Head of caudate nucleus (tissue), 42 donors: ENCODE results near the gene LTO1.
A peak's percentile ranks its signal among the peaks of the same experiment; 100 is the strongest.
"Not testable (repeated sequence)": the region's sequence is repeated elsewhere in the genome, so short reads cannot be mapped to it uniquely, and the experiment has no call there.

Source experiments
- DNase-seq, 42 donors: peaks; one replicate each; pipeline versions ENCODE4 v3.0.0 to v3.0.0-alpha.2; 2020 to 2021; ENCODE audit warnings: mixed read lengths in 7 of 42
- intact Hi-C: fragments of 100-400 bp; cut with DNase I; formaldehyde crosslinking; loops from one replicate; pipeline ENCODE4 v1.15.0; 2022

Gene LTO1

DNA sequence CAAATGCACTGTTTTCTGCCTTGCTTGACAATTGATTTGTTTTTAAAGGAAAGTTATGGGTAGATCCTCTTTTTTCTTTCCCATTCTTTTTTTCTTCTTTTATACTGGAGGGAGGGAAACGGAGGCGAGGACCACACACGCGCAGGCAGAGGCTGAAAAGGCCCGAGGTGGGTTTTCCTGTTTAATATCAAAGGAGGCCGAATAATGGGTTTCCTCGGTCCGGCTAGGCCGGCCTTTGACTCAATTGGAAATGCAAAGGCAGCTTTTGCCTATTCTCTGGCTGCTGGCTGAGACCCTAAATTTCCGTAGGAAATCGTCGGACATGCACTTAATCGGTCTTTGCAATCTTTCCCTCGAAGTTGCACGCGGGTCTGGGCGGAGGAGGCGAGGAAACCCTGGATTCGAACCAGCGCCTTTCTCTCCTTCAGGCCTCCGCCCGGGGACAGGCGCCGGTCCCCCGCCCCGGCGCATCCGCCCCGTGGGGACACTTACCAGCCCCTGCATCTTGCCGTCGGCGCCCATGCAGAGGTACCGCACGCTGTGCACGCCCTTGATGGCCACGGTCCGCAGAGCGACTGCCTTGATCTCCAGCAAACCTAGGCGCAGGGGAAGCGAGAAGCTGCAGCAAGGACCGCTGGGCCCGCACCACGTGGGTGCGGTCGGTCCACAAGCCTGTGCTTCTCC lies 27.8 kb upstream of the LTO1 start:
- intact Hi-C loops, result no loop called here
- DNase-seq, result no peak

GRCh38 chr11:69702239-69702691 lies 27.1 kb upstream of the LTO1 start:
- DNase-seq, result no peak
- intact Hi-C loops, result no loop called here

DNA sequence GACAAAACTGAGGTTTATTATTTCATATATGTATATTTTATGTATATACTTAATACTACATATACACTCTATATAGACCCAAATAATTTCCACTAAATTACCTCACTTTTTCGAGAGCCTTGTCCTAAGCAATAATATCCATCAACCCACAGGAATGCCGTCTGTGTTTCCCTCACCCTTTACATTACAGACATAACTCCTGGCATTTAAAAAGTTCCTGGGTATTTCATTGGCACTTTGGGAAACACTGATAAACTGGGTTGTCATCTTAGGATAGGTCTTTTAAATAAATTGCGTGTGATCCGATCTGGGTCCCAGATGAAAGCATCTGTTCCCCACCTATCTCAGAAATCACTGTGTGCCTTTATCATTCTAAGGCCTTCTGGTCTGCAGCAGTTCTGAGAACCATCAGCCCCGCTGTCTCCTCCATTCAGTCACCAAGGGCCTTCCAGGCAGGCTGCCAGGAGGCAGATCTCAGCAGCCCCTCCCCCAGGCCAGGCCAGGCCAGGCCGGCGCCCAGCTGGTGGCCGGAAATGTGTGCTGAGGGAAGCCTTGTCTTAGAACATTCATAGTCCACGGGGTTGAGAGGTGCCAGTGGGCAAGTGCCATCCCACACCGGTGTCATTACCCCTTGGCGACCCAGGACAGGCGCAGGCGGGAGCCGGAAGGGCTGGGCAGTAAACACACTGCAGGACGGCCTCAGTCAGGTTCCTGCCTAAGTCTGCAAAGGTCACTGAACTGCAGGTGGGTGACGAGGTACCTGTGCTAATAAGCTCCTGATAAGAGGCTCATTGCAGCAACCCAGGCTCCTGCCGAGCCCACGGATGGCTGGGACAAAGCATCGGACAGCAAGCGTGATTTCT lies 25.4 kb upstream of the LTO1 start:
- peak in 41 of 42 donors; percentile 20 to 79 (median 59) for DNase-seq
- intact Hi-C loops, result no loop called here

GRCh38 chr11:69699213-69699612 lies 24.1 kb upstream of the LTO1 start:
- intact Hi-C loops, result loop anchor here (5.0 kb wide), 1 partner anchor 183 kb away; no protein-coding TSS in a partner anchor
- DNase-seq, result no peak

- no peak for DNase-seq
- intact Hi-C loops, result loop anchor here (5.0 kb wide), 1 partner anchor 184 kb away; no protein-coding TSS in a partner anchor
These were observed 23.2 kb upstream of the LTO1 start for GRCh38 chr11:69698362-69698761.

GRCh38 chr11:69697861-69698260 lies 22.7 kb upstream of the LTO1 start:
- no peak for DNase-seq
- intact Hi-C loops, result loop anchor here (5.0 kb wide), 1 partner anchor 184 kb away; no protein-coding TSS in a partner anchor

DNA sequence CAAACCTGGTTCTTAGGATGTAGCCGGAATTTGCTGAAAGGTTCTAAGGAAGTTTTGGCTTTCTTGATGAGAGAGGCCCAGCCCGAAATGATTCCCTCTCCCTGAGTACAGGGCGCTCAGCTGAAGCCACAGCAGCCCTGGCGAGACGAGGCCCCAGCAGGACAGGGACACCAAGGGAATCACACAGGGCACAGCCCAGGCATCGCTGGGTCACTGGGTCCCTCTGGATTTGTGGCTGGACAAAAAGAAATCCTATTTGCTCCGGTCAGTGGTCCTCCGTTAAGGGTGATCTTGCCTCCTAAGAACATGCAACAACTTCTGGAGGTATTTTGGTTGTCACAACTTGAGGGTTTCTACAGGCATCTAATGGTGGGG lies 22.3 kb upstream of the LTO1 start:
- intact Hi-C loops, result loop anchor here (5.0 kb wide), 1 partner anchor 185 kb away; no protein-coding TSS in a partner anchor
- no peak for DNase-seq

DNA sequence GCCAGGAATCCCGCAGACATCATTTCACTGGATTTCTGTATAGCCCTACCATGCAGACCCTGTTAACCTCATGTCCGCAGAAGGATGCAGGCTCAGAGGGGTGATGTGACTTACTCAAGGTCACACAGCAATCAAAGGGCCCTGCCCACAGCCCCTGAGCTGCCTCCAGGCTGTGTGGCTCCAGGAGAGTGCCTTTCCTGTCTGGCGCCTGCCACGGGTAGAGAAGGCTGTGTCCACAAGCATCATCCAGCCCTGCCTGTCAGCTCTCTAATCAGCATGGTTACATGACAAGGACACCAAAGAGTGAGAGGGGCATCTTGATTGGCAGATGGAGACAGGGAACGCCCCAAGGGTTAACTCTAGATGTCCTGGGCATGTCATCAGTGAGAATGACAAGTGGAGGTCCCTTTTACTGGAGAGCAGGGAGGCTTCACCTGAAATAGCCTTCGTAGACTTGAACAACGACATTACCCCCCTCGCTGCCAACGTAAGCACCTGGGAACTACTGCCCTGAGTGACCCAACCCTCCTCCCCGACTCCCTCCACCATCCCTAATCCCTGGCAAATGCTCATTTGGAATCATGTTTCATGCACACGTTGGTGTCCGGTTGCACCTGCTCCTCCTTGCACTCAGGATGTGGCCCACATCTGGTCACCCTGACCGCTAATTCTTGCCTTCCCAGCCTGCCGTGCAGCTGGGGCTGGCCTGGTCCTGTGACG lies 21.8 kb upstream of the LTO1 start:
- no peak for DNase-seq
- intact Hi-C loops, result loop anchor here (5.0 kb wide), 1 partner anchor 185 kb away; no protein-coding TSS in a partner anchor

DNA sequence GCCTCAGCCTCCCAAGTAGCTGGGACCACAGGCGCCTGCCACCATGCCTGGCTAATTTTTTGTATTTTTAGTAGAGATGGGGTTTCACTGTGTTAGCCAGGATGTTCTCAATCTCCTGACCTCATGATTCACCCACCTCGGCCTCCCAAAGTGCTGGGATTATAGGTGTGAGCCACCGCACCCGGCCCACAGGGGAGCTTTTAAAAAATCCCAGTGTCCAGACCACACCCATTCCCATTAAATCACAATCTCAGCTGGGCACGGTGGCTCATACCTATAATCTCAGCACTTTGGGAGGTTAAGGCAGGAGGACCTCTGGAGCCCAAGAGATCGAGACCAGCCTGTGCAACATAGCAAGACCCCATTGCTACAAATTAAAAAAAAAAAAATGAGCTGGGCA lies 20.8 kb upstream of the LTO1 start:
- not testable (repeated sequence) for DNase-seq
- intact Hi-C loops, result loop anchor here (5.0 kb wide), 1 partner anchor 186 kb away; no protein-coding TSS in a partner anchor

DNA sequence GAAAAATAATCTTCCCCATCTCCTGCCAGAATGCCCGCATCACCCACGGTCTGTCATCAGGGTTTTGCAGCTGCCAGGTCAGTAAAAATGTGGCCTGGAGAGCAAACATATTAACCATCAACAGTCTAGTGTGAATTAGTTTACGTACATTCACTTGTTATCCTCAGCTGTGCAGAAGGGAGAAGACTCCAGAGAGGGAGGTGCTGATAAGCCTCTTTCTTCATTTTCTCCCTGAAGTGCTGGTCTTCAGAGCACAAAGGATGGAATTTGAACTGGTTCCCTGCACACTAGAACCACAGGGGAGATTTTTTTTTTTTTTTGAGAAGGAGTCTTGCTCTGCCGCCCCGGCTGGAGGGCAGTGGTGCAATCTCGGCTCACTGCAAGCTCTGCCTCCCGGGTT lies 20.4 kb upstream of the LTO1 start:
- no peak for DNase-seq
- intact Hi-C loops, result loop anchor here (5.0 kb wide), 1 partner anchor 187 kb away; no protein-coding TSS in a partner anchor

DNA sequence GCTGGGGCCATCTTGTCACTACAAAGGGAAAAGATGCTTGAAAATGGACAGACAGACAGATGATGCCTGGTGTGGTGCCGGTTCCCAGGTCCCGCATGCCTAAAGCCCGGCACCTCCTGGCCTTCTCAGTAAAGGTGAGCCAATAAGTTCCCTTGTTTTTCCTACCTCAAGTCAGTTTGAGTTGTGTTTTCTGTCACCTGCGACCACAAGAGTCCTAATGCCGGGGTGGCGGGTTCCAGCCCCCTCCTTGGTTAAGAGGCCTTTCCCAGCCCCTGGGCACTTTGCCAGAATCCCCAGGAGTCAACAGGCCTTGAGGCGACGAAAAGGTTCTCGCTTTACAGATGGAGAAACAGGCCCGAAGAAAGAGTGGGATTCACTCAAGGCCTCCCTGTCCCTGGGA lies 19.6 kb upstream of the LTO1 start:
- DNase-seq, result no peak
- intact Hi-C loops, result loop anchor here (5.0 kb wide), 1 partner anchor 188 kb away; no protein-coding TSS in a partner anchor

- intact Hi-C loops, result no loop called here
- no peak for DNase-seq
These were observed 17.3 kb upstream of the LTO1 start for GRCh38 chr11:69692422-69692821.

- no peak for DNase-seq
- intact Hi-C loops, result no loop called here
These were observed 16.3 kb upstream of the LTO1 start for GRCh38 chr11:69691463-69691862.

DNA sequence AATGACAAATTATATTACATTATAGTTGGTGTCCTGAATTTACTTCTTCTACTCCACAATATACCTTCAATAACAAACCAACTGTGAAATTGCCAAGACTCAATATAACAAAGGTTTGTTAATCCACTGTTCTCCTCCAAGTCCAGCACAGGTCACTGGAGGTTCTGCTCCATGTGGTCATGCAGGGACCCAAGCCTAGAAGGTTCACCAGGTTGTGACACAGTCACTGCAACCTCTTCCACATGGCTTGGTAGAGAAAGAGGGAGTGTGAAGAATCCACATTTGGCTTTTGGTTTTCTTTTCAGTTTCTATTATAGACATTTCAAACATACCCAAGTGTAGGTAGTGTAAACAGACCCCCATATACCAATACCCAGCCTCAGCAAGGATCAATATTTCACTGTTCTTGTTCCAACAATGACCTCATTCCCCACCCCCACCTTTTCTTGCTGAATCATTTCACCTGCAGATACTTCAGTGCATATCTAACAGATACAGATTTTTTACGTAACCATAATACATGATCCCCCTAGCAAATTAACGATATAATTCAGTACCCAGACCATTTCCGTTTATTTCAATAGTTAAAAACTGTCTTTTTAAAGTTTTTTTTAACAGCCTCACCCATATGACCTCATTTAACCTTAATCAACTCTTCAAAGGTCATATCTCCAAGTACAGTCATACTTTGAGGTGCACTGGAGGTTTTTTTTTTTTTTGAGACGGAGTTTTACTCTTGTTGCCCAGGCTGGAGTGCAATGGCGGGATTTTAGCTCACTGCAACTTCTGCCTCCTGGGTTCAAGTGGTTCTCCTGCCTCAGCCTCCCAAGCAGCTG lies 14.5 kb upstream of the LTO1 start:
- DNase-seq, result no peak
- intact Hi-C loops, result loop anchor here (5.0 kb wide), 1 partner anchor 198 kb away; no protein-coding TSS in a partner anchor

GRCh38 chr11:69687969-69688771 lies 13.0 kb upstream of the LTO1 start:
- peak in 10 of 42 donors; percentile 18 to 64 (median 34) for DNase-seq
- intact Hi-C loops, result loop anchor here (5.0 kb wide), 1 partner anchor 199 kb away; no protein-coding TSS in a partner anchor

GRCh38 chr11:69686856-69687255 lies 11.7 kb upstream of the LTO1 start:
- DNase-seq, result no peak
- intact Hi-C loops, result loop anchor here (5.0 kb wide), 1 partner anchor 200 kb away; no protein-coding TSS in a partner anchor

DNA sequence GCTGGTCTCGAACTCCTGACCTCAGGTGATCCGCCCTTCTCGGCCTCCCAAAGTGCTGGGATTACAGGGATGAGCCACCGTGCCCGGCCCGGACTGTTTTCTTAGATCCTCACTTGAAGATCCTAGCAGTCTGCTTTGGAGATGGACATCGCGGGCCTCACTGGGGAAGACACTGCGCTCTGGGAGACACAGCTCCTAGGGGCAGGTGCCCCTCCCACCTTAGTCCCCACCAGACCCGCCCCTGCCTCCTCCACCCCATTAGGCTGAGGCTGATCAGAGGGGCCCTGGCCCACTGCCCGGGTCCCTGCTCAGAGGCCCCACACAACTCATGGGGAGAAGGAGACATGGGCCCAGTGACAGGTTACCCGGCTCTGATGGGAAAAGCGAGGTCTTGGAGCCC lies 11.3 kb upstream of the LTO1 start:
- intact Hi-C loops, result loop anchor here (5.0 kb wide), 1 partner anchor 201 kb away; no protein-coding TSS in a partner anchor
- no peak for DNase-seq
